ENCODE measurements around the gene CDCA8. TPM values are rescaled to one million over a fixed set of nuclear protein-coding genes. Genes with fewer than 3 reads are reported as not detected.
A peak's percentile ranks its signal among the peaks of the same experiment; 100 is the strongest.

CDCA8 gene
- total and polyA plus RNA-seq, 2 of the 13 experiments (the other 11 are each of a cell fraction or from before 2014, with no cell fraction given): 24.1 to 38.6 TPM

- TF ChIP-seq HNF1A (IDR thresholded peaks at IDR 0.05; ENCODE audit: low read depth) (no peak), HNF1A (CRISPR knock-in tag; IDR thresholded peaks at IDR 0.05; ENCODE audit: borderline replicate concordance) (0 out of 2 replicates have a peak, but pooled peaks have one; percentile 32), ZNF780A (CRISPR knock-in tag; IDR thresholded peaks at IDR 0.05) (no peak; the same call in 1 of the 2 replicates), CREBL2 (CRISPR knock-in tag; IDR thresholded peaks at IDR 0.05; ENCODE audit: borderline replicate concordance) (no peak), ASH2L (IDR thresholded peaks at IDR 0.05; ENCODE audit: insufficient read length, low read depth, low read length) (peak; percentile 50), ZNF576 (CRISPR knock-in tag; IDR thresholded peaks at IDR 0.05) (0 out of 2 replicates have a peak, but pooled peaks have one; percentile 58), ARNT (IDR thresholded peaks at IDR 0.05) (no peak), UBTF (CRISPR knock-in tag; IDR thresholded peaks at IDR 0.05) (peak; percentile 65), ZKSCAN5 (CRISPR knock-in tag; IDR thresholded peaks at IDR 0.05) (no peak), PRDM4 (CRISPR knock-in tag; IDR thresholded peaks at IDR 0.05; ENCODE audit: borderline replicate concordance) (no peak), SAFB2 (CRISPR knock-in tag; IDR thresholded peaks at IDR 0.05; ENCODE audit: borderline replicate concordance, low read depth) (no peak), ZNF484 (CRISPR knock-in tag; IDR thresholded peaks at IDR 0.05; ENCODE audit: borderline replicate concordance, low read depth) (0 out of 2 replicates have a peak, but pooled peaks have one; percentile 35), USF2 (IDR thresholded peaks at IDR 0.05; ENCODE audit: low read depth, low read length) (no peak), USF2 (CRISPR knock-in tag; IDR thresholded peaks at IDR 0.05; ENCODE audit: borderline replicate concordance) (no peak), NFIC (IDR thresholded peaks at IDR 0.05; ENCODE audit: low read length) (no peak), ZNF605 (CRISPR knock-in tag; IDR thresholded peaks at IDR 0.05) (peak; percentile 5; the same call in 1 of the 2 replicates)
Observed at GRCh38 chr1:37691497-37692077, 729 bp upstream of the CDCA8 start (continued).

Data from HepG2 (cell line).